Mesothelial cell of epicardium (in vitro differentiated cells): Measurements from ENCODE around the gene PSD4. TPM values are rescaled to one million over a fixed set of nuclear protein-coding genes. Genes with fewer than 3 reads are reported as not detected.

ENCODE experiments used
- DNase-seq, 2 experiments: peaks; one replicate each; pipeline ENCODE4 v3.0.0; 2021; ENCODE audit warnings: low spot score in 2 of 2; ENCODE audit not compliant: unreplicated experiment in 2 of 2
- H3K27ac Mint-ChIP-seq: 2 replicates; pipeline ENCODE4 v1.8.0; 2021; ENCODE audit warnings: mixed read lengths
- H3K27me3 Mint-ChIP-seq: 2 replicates; pipeline ENCODE4 v1.8.0; 2021; ENCODE audit warnings: low read depth, mixed read lengths
- H3K36me3 Mint-ChIP-seq: 2 replicates; pipeline ENCODE4 v1.8.0; 2021; ENCODE audit warnings: mixed read lengths
- H3K4me1 Mint-ChIP-seq: 2 replicates; pipeline ENCODE4 v1.8.0; 2021; ENCODE audit warnings: mixed read lengths
- H3K4me3 Mint-ChIP-seq: 2 replicates; pipeline ENCODE4 v1.8.0; 2021; ENCODE audit warnings: mild to moderate bottlenecking, moderate library complexity, mixed read lengths
- H3K9me3 Mint-ChIP-seq: 2 replicates; pipeline ENCODE4 v1.8.0; 2021; ENCODE audit warnings: mixed read lengths
- total RNA-seq: library from RNA; stranded (reverse); gene quantifications from 3 replicates; pipeline ENCODE4 v1.2.1, GENCODE V29; 2021
- TF ChIP-seq, protein P1 (sequence below): fragments of 200-600 bp; sonication (generic); IDR thresholded peaks from one replicate; pipeline ENCODE4 v1.5.0; 2021; ENCODE audit warnings: antibody characterized with exemption; ENCODE audit not compliant: unreplicated experiment

The PSD4 gene
- total RNA-seq, 1 donor from 2014 or later = 20.1 TPM

DNA sequence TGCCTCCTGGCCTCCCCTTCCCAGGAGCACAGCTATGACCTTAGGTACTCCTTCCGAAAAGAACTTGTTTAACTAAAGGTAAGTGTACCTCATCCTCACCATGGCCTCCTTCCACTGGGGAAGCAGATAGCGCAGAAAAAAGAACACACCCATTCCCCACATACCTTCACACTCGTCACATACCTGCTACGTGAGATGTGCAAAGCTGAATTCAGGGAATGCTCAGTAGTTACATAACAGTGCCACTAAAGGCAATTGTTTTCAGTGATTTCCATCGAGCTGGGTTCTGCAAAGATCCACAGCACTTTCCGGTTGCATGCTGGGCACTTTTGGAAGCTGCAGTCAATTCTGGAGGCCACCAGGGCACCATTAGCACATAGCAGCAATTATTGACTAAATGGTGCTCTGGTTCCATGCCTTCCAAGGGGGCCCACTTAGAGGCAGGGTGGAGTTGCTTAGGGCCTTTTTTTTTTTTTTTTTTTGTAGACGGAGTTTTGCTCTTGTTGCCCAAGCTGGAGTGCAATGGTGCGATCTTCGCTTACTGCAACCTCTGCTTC, 63.9 kb downstream of the PSD4 start:
- Mint-ChIP-seq H3K27ac (no peak overlapping the region), H3K9me3 (no peaks in the 10 kb centered on the region)
- no peak for DNase-seq

DNA sequence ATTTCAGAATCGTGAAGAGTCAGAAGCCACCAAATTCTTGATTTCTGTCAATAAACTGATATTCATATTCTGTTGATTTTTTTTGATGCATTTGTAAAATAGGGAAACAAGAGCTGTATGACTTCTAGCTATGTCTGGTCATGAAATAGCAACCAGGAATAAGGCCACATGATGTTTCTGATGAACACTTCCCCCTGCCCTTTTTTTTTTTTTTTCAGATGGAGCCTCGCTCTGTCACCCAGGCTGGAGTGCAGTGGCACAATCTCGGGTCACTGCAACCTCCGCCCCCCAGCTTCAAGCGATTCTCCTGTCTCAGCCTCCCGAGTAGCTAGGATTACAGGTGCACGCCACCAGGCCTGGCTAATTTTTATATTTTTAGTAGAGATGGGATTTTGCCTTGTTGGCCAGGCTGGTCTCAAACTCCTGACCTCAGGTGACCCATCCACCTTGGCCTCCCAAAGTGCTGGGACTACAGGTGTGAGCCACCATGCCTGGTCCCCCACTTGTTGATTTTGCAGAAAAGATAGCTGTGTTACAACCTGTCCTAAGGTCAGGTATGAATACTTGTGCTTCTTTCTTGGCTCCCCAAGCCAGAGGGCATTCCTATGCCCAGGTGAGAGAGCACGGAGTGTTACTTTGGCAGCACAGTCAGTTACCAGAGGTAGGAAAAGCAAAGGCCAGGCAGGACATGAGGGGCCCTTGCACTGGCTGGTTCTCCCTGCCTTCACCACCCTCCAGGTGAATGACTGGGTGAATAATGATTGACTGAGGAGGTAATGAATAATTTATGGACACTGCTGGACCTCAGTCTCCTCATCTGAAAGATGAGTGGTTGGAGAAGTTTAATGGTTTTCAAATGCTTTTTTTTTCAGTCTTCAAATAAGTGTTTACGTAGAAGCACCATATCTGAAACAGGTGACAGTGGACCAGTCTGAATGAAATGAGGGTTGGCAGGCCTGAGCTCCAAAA, 65.4 kb downstream of the PSD4 start:
- no peak overlapping the region for H3K27ac Mint-ChIP-seq
- H3K9me3 Mint-ChIP-seq = no peaks in the 10 kb centered on the region
- no peak overlapping the region for H3K4me3 Mint-ChIP-seq
- no peaks in the 10 kb centered on the region for H3K36me3 Mint-ChIP-seq
- TF ChIP-seq, protein P1, sequence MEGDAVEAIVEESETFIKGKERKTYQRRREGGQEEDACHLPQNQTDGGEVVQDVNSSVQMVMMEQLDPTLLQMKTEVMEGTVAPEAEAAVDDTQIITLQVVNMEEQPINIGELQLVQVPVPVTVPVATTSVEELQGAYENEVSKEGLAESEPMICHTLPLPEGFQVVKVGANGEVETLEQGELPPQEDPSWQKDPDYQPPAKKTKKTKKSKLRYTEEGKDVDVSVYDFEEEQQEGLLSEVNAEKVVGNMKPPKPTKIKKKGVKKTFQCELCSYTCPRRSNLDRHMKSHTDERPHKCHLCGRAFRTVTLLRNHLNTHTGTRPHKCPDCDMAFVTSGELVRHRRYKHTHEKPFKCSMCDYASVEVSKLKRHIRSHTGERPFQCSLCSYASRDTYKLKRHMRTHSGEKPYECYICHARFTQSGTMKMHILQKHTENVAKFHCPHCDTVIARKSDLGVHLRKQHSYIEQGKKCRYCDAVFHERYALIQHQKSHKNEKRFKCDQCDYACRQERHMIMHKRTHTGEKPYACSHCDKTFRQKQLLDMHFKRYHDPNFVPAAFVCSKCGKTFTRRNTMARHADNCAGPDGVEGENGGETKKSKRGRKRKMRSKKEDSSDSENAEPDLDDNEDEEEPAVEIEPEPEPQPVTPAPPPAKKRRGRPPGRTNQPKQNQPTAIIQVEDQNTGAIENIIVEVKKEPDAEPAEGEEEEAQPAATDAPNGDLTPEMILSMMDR = no peak
- peaks cover 4% of the 10 kb centered on the region for H3K27me3 Mint-ChIP-seq
- no peak for DNase-seq
- H3K4me1 Mint-ChIP-seq = peaks cover 13% of the 10 kb centered on the region

More for the DNA sequence above, 63.9 kb downstream of the PSD4 start:
- TF ChIP-seq, protein P1 = no peak
- Mint-ChIP-seq H3K36me3 (no peaks in the 10 kb centered on the region), H3K4me1 (peaks cover 22% of the 10 kb centered on the region), H3K4me3 (no peak overlapping the region), H3K27me3 (no peaks in the 10 kb centered on the region)

DNA sequence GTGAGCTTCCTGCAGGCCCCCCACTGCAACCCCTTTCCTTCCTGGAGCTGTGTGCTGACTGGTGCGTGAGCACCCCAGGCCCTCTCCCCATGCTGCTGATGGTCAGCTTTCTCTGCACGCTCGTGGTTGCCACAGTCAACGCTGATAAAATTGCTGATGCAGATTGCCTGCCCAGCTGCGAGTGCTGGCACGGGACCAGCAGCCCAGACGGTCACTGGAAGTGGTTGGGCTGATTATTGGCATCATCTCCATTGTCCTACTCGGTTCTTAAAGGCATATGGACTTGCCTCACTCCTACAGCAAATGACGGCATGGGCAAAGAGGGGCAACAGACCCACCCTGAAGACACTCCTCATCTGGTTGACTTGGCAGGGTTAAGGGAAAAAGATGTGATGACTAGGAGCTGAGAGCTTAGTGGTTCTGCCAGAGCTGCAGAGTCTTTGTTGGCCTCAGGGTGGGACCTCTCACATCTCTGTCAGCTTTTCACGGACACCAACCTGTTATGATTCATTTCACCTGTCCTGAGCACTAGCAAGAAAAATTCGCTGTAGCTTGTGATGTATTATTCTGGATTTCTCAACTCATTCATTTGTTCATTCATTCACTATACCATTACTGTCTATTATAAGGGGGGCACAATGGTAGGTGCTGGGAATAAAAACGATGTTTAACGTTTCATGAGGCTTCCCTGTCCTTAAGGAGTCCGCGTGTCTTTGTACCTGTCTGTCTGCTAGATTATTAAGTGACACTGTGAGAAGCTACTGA, 66.6 kb downstream of the PSD4 start:
- H3K9me3 Mint-ChIP-seq = no peaks in the 10 kb centered on the region
- H3K27me3 Mint-ChIP-seq = peaks cover 4% of the 10 kb centered on the region
- H3K4me3 Mint-ChIP-seq = no peak overlapping the region
- no peak for DNase-seq
- H3K36me3 Mint-ChIP-seq = no peaks in the 10 kb centered on the region
- H3K27ac Mint-ChIP-seq = no peak overlapping the region
- TF ChIP-seq, protein P1 = no peak
- H3K4me1 Mint-ChIP-seq = peaks cover 12% of the 10 kb centered on the region

DNA sequence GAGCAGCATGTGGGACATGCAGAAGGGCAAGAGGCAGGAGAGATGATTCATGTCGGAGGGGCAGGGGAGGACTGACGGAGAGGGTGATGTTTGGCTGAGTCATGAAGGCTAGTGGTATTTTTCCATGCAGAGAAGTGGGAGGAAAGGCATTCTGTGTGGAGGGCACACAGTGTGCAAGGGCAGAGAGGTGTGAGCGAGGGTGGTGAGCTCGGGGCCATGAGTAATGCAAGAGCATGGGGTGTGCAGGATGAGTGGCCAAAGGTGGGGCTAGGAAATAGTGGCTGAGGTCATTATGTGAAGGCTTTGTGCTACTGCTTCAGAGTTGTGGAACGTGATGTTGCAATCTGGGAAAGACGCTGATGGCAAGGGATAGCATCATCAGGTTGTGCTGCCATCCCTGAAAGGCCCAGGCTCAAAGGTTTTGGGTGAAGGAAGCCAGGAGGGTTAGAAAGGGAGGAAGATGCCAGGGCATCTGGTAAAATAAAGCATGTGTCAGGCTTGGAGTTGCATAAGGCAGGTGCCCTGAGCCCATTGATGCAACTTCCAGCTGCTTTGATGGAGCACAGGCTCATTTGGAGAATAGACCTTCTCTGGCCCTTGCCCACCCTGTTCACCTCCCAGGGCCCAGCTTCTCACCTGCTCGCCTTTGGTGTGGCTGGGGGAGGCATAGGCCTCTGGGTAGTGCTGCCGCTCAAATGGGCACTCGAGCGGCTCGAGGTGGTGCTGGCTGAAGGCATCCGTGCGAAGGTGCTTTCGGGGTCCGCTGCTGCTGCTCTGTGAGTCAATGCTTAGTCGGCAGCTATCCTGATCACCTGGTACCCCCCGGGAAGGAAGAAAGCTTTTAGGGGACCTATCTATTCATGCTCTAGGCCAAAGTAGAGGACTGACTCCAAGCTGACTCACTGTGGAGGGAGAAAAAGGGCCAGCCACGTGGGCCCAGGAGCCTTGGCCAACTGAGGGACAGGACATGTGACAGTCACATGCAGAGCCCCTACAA, 67.4 kb downstream of the PSD4 start:
- H3K36me3 Mint-ChIP-seq = no peaks in the 10 kb centered on the region
- H3K4me1 Mint-ChIP-seq = peaks cover 16% of the 10 kb centered on the region
- no peak overlapping the region for H3K27ac Mint-ChIP-seq
- no peak overlapping the region for H3K4me3 Mint-ChIP-seq
- peaks cover 4% of the 10 kb centered on the region for H3K27me3 Mint-ChIP-seq
- H3K9me3 Mint-ChIP-seq = no peaks in the 10 kb centered on the region
- no peak for DNase-seq
- TF ChIP-seq, protein P1 = no peak

DNA sequence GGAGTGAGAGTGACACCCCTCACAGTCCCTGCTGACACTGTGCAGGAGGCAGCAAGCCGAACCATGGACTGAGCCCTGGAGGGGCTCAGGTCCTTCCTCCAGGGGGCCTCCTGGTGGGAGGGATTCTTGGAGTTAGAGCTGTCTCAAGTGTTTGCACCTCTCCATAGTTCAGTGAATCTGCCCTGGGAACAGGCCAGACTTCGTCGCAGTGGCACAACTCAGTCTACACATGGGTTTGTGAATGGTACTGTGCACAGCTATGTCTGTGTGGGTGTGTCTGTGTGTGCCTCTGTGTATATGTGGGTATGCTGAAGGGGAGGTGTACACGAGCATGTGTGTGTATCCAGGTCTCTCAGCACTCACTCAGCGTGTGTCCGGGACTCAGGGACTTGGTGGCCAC, 68.6 kb downstream of the PSD4 start:
- H3K4me1 Mint-ChIP-seq = peaks cover 16% of the 10 kb centered on the region
- H3K27me3 Mint-ChIP-seq = peaks cover 4% of the 10 kb centered on the region
- TF ChIP-seq, protein P1 = no peak
- H3K27ac Mint-ChIP-seq = no peak overlapping the region
- DNase-seq = no peak
- H3K36me3 Mint-ChIP-seq = no peaks in the 10 kb centered on the region
- no peak overlapping the region for H3K4me3 Mint-ChIP-seq
- no peaks in the 10 kb centered on the region for H3K9me3 Mint-ChIP-seq
